Activated naive CD4-positive, alpha-beta T cell treated with anti-CD3 and anti-CD28 coated beads, Interleukin-2, amount 10 ng/mL, durations not matched to agents 7 days and 5 days (primary cell): ENCODE results near the gene TAS1R1.
"Not testable (repeated sequence)": the region's sequence is repeated elsewhere in the genome, so short reads cannot be mapped to it uniquely, and the experiment has no call there.

Experiments
- CTCF ChIA-PET: fragments of 350-600 bp; sonication (Branson Sonifier 250); formaldehyde crosslinking; loops from one replicate; lab custom pipeline; 2021; ENCODE audit warnings: antibody characterized with exemption; lab: Charles Lee
- DNase-seq: peaks from one replicate; pipeline ENCODE4 v3.0.0-alpha.2; 2020
- H3K27ac Mint-ChIP-seq: one replicate; pipeline ENCODE4 v1.8.0; 2021; ENCODE audit warnings: mild to moderate bottlenecking, moderate library complexity, mixed read lengths
- H3K27me3 Mint-ChIP-seq: one replicate; pipeline ENCODE4 v1.8.0; 2021; ENCODE audit warnings: mild to moderate bottlenecking, mixed read lengths
- H3K36me3 Mint-ChIP-seq: one replicate; pipeline ENCODE4 v1.8.0; 2021; ENCODE audit warnings: mixed read lengths
- H3K4me1 Mint-ChIP-seq: one replicate; pipeline ENCODE4 v1.8.0; 2021; ENCODE audit warnings: mixed read lengths
- H3K4me3 Mint-ChIP-seq: one replicate; pipeline ENCODE4 v1.8.0; 2021; ENCODE audit warnings: mild to moderate bottlenecking, moderate library complexity, mixed read lengths
- H3K9me3 Mint-ChIP-seq: one replicate; pipeline ENCODE4 v1.8.0; 2021; ENCODE audit warnings: mixed read lengths

The TAS1R1 gene

GRCh38 chr1:6535214-6535613 is 19.9 kb upstream of the TAS1R1 start:
- H3K9me3 Mint-ChIP-seq: no peaks in the 10 kb centered on the region
- CTCF ChIA-PET: interaction anchor here (4.1 kb wide), 1 partner anchor 19 kb away, joined by 17 read pairs; the partner anchor contains the start of genes NOL9 and TAS1R1
- no peak overlapping the region for H3K27ac Mint-ChIP-seq
- no peaks in the 10 kb centered on the region for H3K27me3 Mint-ChIP-seq
- no peak for DNase-seq
- H3K36me3 Mint-ChIP-seq: peaks cover 51% of the 10 kb centered on the region
- peaks cover 2% of the 10 kb centered on the region for H3K4me1 Mint-ChIP-seq
- no peak overlapping the region for H3K4me3 Mint-ChIP-seq

- H3K4me1 Mint-ChIP-seq: peaks cover 2% of the 10 kb centered on the region
- no peaks in the 10 kb centered on the region for H3K9me3 Mint-ChIP-seq
- no peaks in the 10 kb centered on the region for H3K27me3 Mint-ChIP-seq
- peaks cover 51% of the 10 kb centered on the region for H3K36me3 Mint-ChIP-seq
- H3K4me3 Mint-ChIP-seq: no peak overlapping the region
- DNase-seq: no peak
- H3K27ac Mint-ChIP-seq: no peak overlapping the region
- CTCF ChIA-PET: interaction anchor here (1.1 to 4.1 kb wide), 2 partner anchors 12 to 18 kb away, joined by 5 to 17 read pairs; partner anchors contain the start of genes NOL9 and TAS1R1
Measured at GRCh38 chr1:6536291-6536690, 18.8 kb upstream of the TAS1R1 start.

DNA sequence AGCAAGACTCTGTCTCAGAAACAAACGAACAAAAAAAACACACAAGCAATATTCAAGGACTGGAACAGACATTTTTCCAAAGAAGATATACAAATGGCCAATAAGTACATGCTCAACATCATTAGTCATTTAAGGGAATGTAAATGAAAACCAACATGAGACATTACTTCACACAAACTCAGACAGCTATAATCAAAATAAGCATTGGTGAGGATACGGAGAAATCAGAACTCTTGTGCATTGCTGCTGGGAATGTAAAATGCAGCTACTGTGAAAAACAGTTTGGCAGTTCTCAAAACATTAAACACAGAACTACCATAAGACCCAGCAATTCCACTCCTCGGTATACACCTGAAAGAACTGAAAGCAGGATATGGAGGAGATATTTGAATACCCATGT is 16.2 kb upstream of the TAS1R1 start:
- H3K9me3 Mint-ChIP-seq: no peaks in the 10 kb centered on the region
- CTCF ChIA-PET: interaction anchor here (0.9 kb wide), 2 partner anchors 16 to 17 kb away, joined by 3 to 4 read pairs; partner anchors contain the start of gene NOL9
- H3K4me1 Mint-ChIP-seq: peaks cover 2% of the 10 kb centered on the region
- no peaks in the 10 kb centered on the region for H3K27me3 Mint-ChIP-seq
- no peak overlapping the region for H3K4me3 Mint-ChIP-seq
- H3K27ac Mint-ChIP-seq: no peak overlapping the region
- H3K36me3 Mint-ChIP-seq: peaks cover 42% of the 10 kb centered on the region
- DNase-seq: no peak

GRCh38 chr1:6544831-6545230 is 10.3 kb upstream of the TAS1R1 start:
- peak overlapping the region; percentile 92 for H3K27ac Mint-ChIP-seq
- no peak overlapping the region for H3K4me3 Mint-ChIP-seq
- H3K9me3 Mint-ChIP-seq: no peaks in the 10 kb centered on the region
- peaks cover 52% of the 10 kb centered on the region for H3K36me3 Mint-ChIP-seq
- DNase-seq: no peak
- H3K4me1 Mint-ChIP-seq: peaks cover 36% of the 10 kb centered on the region
- no peaks in the 10 kb centered on the region for H3K27me3 Mint-ChIP-seq
- CTCF ChIA-PET: interaction anchor here (0.7 to 1.9 kb wide), 3 partner anchors 9 to 102 kb away, joined by 3 to 9 read pairs (median 4); partner anchors contain the start of gene NOL9

GRCh38 chr1:6545276-6546112 is 9.6 kb upstream of the TAS1R1 start:
- Mint-ChIP-seq H3K9me3 (no peaks in the 10 kb centered on the region), H3K27me3 (no peaks in the 10 kb centered on the region), H3K27ac (peak overlapping the region; percentile 92), H3K36me3 (peaks cover 54% of the 10 kb centered on the region), H3K4me1 (peaks cover 39% of the 10 kb centered on the region), H3K4me3 (peak overlapping the region; percentile 38)
- DNase-seq: peak; percentile 37
- CTCF ChIA-PET: interaction anchor here (0.6 to 1.9 kb wide), 5 partner anchors 9 to 130 kb away, joined by 3 to 9 read pairs (median 4); partner anchors contain the start of gene NOL9

GRCh38 chr1:6546326-6546725 is 8.8 kb upstream of the TAS1R1 start:
- H3K27me3 Mint-ChIP-seq: no peaks in the 10 kb centered on the region
- peak overlapping the region; percentile 92 for H3K27ac Mint-ChIP-seq
- H3K9me3 Mint-ChIP-seq: no peaks in the 10 kb centered on the region
- H3K36me3 Mint-ChIP-seq: peaks cover 49% of the 10 kb centered on the region
- DNase-seq: no peak
- CTCF ChIA-PET: interaction anchor here (1.4 to 1.9 kb wide), 2 partner anchors 8 to 56 kb away, joined by 4 to 9 read pairs; partner anchors contain the start of gene NOL9
- peaks cover 39% of the 10 kb centered on the region for H3K4me1 Mint-ChIP-seq
- peak overlapping the region; percentile 38 for H3K4me3 Mint-ChIP-seq

DNA sequence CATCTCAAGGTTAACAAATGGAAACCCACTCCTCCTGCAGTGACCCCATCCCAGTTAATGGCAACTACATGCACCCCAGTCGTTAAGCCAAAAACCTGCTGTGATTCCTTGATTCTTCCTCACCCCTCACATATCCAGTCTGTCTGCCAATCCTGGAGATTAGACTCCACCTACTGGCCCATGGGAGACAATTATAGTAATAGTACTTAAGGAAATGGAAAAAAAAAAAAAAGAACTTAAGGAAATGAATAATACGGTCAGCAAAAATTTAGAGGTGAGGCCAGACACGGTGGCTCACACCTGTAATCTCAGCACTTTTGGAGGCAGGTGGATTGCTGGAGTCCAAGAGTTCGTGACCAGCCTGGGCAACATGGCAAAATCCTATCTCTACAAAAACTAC is 7.8 kb upstream of the TAS1R1 start:
- H3K4me3 Mint-ChIP-seq: no peak overlapping the region
- no peaks in the 10 kb centered on the region for H3K9me3 Mint-ChIP-seq
- H3K27ac Mint-ChIP-seq: peak overlapping the region; percentile 92
- H3K36me3 Mint-ChIP-seq: peaks cover 44% of the 10 kb centered on the region
- peaks cover 42% of the 10 kb centered on the region for H3K4me1 Mint-ChIP-seq
- CTCF ChIA-PET: interaction anchor here (0.8 to 1.1 kb wide), 2 partner anchors 9 to 58 kb away, joined by 3 read pairs; no protein-coding TSS in a partner anchor
- no peak for DNase-seq
- no peaks in the 10 kb centered on the region for H3K27me3 Mint-ChIP-seq

DNA sequence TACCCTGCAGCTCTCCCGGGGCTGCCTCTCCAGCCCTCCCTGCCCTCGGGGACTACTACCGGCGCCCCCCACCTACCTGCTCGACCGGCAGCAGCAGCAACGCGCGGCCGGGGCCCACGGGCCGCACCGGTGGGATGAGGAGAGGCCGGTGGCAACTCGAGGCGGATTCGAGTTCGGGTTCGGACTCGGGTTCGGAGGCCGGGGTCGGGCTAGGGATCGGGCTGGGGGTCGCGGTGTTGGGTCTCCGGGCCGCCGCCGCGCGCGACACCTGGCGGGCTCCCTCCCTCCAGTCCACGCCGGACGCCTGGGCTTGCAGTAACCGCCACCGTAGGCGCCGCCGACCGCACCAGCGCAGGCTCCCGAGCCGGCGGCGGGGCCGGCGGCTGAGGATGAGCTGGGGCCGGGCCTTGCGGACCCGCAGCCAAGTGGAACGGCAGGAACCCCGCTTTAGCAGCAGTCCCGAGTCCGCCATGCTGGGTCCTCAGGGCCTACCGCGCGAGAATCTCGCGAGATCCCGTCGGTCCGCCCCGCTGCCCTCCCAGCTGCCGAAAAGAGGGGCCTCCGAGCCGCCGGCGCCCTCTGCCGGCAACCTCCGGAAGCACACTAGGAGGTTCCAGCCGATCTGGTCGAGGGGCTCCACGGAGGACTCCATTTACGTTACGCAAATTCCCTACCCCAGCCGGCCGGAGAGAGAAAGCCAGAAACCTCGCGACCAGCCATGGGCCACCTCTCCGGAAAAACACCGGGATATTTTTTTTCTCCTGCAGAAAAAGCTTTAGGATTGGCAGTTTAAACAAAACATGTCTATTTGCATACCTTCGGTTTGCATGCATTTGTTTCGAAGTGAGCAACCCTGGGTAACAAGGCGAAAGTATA is 838 bp upstream of the TAS1R1 start, which contains the start of gene NOL9:
Gene NOL9, minus strand, starts transcription at position 483 of the 876 bp plus-strand sequence. Its CDS starts 11 bp downstream, at position 472.
- Mint-ChIP-seq H3K36me3 (peaks cover 10% of the 10 kb centered on the region), H3K27ac (peak within 1 kb of the TSS; percentile 83), H3K4me1 (peaks cover 23% of the 10 kb centered on the region), H3K4me3 (peak within 1 kb of the TSS; percentile 78), H3K9me3 (no peaks in the 10 kb centered on the region), H3K27me3 (peaks cover 5% of the 10 kb centered on the region)
- CTCF ChIA-PET: interaction anchor here (0.8 to 3.0 kb wide), 19 partner anchors 9 to 480 kb away, joined by 3 to 17 read pairs (median 4); partner anchors contain the start of gene PLEKHG5
- DNase-seq: peak; percentile 97

- CTCF ChIA-PET: interaction anchor here (1.6 kb wide), 1 partner anchor 21 kb away, joined by 4 read pairs; no protein-coding TSS in a partner anchor
- H3K4me1 Mint-ChIP-seq: peaks cover 28% of the 10 kb centered on the region
- no peak overlapping the region for H3K4me3 Mint-ChIP-seq
- H3K9me3 Mint-ChIP-seq: no peaks in the 10 kb centered on the region
- H3K27me3 Mint-ChIP-seq: peaks cover 13% of the 10 kb centered on the region
- DNase-seq: no peak
- peaks cover 4% of the 10 kb centered on the region for H3K36me3 Mint-ChIP-seq
- no peak overlapping the region for H3K27ac Mint-ChIP-seq
Measured at GRCh38 chr1:6557597-6557996, 2.5 kb downstream of the TAS1R1 start.

DNA sequence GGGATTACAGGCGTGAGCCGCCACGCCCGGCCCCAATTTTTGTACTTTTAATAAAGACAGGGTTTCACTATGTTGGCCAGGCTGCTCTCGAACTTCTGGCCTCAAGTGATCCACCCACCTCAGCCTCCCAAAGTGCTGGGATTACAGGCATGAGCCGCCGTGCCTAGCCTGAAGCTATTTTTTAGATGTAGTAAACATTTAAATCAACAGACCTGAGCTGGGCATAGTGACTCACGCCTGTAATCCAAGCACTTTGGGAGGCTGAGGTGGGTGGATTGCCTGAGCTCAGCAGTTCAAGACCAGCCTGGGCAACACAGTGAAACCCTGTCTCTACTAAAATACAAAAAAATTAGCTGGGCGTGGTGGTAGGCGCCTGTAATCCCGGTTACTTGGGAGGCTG is 4.1 kb downstream of the TAS1R1 start:
- not testable (repeated sequence) for H3K27ac Mint-ChIP-seq, DNase-seq, H3K36me3 Mint-ChIP-seq, H3K9me3 Mint-ChIP-seq, H3K4me3 Mint-ChIP-seq
- CTCF ChIA-PET: interaction anchor here (0.7 kb wide), 1 partner anchor 1086 kb away, joined by 3 read pairs; no protein-coding TSS in a partner anchor
- Mint-ChIP-seq H3K27me3 (peaks cover 13% of the 10 kb centered on the region), H3K4me1 (peaks cover 21% of the 10 kb centered on the region)

GRCh38 chr1:6560267-6560666 is 5.2 kb downstream of the TAS1R1 start:
- Mint-ChIP-seq H3K27me3 (peaks cover 13% of the 10 kb centered on the region), H3K4me1 (peaks cover 16% of the 10 kb centered on the region), H3K4me3 (no peak overlapping the region), H3K9me3 (no peaks in the 10 kb centered on the region), H3K36me3 (no peaks in the 10 kb centered on the region), H3K27ac (no peak overlapping the region)
- CTCF ChIA-PET: interaction anchor here (0.6 kb wide), 1 partner anchor 67 kb away, joined by 3 read pairs; no protein-coding TSS in a partner anchor
- no peak for DNase-seq

DNA sequence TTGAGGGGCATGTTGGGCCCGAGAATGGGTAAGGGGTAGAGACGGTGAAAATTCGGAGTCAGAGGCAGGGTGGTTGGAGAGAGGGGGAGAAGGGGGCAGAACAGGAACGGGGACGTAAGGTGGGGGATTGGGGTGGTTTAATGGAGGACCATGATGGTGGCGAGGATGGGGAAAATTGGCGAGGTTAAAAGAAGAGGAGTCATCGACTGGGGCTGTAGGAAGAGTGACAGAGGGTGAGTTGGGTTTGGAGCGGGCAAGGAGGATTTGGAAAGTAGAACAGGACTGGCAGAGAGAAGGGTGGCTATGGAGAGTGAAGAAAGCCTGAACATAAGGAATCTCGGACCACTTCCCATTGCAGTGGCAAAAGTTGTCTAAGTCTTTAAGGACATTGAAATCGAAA is 13.9 kb downstream of the TAS1R1 start:
- no peaks in the 10 kb centered on the region for H3K36me3 Mint-ChIP-seq
- no peak for DNase-seq
- H3K27ac Mint-ChIP-seq: no peak overlapping the region
- CTCF ChIA-PET: interaction anchor here (1.1 kb wide), 1 partner anchor 14 kb away, joined by 3 read pairs; the partner anchor contains the start of genes NOL9 and TAS1R1
- no peak overlapping the region for H3K4me3 Mint-ChIP-seq
- peaks cover 12% of the 10 kb centered on the region for H3K4me1 Mint-ChIP-seq
- H3K9me3 Mint-ChIP-seq: no peaks in the 10 kb centered on the region
- H3K27me3 Mint-ChIP-seq: peaks cover 52% of the 10 kb centered on the region

- peaks cover 57% of the 10 kb centered on the region for H3K27me3 Mint-ChIP-seq
- DNase-seq: no peak
- CTCF ChIA-PET: interaction anchor here (1.9 kb wide), 1 partner anchor 16 kb away, joined by 8 read pairs; the partner anchor contains the start of genes NOL9 and TAS1R1
- peaks cover 12% of the 10 kb centered on the region for H3K4me1 Mint-ChIP-seq
- no peaks in the 10 kb centered on the region for H3K36me3 Mint-ChIP-seq
- no peak overlapping the region for H3K4me3 Mint-ChIP-seq
- no peaks in the 10 kb centered on the region for H3K9me3 Mint-ChIP-seq
- H3K27ac Mint-ChIP-seq: no peak overlapping the region
Measured at GRCh38 chr1:6570100-6570499, 15.0 kb downstream of the TAS1R1 start.
